Right lobe of liver (tissue), 4 donors: ENCODE measurements around the gene SLC15A3.

Experiments used
- CTCF ChIP-seq, 4 donors: fragments of 200-600 bp in 3 of 4; fragments of 450-650 bp in 1 of 4; IDR thresholded peaks; one replicate each; pipeline versions ENCODE4 v1.5.1 to v1.8.0; 2016 to 2022; ENCODE audit warnings: antibody characterized with exemption in 4 of 4, mild to moderate bottlenecking in 2 of 4
- POLR2A ChIP-seq: fragments of 450-650 bp; IDR thresholded peaks from one replicate; pipeline ENCODE4 v1.6.1; 2017; ENCODE audit warnings: antibody characterized with exemption, mild to moderate bottlenecking
- donor health status: DM: no; HTN: no; CAD: no.
- donor health status: DM: no; HTN: no; CAD: no.
- donor health status: DM: no; HTN: yes; CAD: no.

DNA sequence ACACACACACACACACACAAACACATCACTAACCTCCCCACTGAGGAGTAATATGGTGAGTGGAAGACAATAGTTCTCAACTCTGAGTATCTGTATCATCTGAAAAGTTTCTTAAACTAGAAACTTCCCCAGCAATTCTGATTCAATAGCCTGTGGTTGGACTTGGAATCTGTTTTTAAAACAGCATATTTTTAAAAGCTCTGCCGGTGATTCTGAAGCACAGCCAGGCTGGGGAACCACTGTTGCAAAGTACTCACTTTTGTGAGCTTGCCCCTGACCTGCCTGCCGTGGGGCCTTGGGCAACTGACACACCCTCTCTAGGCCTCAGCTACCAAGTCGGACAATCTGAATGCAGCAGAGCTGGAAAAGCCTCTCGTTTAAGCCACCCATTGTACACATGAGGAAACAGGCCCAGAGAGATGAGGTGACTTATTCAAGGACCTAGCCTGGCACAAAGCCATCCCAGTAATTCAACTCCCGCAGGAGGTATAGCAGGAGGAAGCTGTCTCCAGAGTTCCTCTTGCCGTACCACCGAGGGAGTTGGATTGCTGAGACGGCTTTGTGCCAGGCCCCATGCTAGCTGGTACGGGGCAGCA, 8.9 kb downstream of the SLC15A3 start:
- TF ChIP-seq CTCF (IDR thresholded peaks at IDR 0.05), result no peak
- TF ChIP-seq POLR2A, result no peak
